Stimulated activated CD4-positive, alpha-beta T cell treated with anti-CD3 and anti-CD28 coated beads, TNF-alpha, amount 100 ng/mL, for 1 hour (primary cell): ENCODE results near the gene UGT2B11.
"Not testable (repeated sequence)": the region's sequence is repeated elsewhere in the genome, so short reads cannot be mapped to it uniquely, and the experiment has no call there.

Source experiments
- DNase-seq, 3 donors: peaks; one replicate each; pipeline ENCODE4 v3.0.0-alpha.2; 2020; ENCODE audit warnings: low read depth in 3 of 3, low spot score in 1 of 3

Gene UGT2B11

DNA sequence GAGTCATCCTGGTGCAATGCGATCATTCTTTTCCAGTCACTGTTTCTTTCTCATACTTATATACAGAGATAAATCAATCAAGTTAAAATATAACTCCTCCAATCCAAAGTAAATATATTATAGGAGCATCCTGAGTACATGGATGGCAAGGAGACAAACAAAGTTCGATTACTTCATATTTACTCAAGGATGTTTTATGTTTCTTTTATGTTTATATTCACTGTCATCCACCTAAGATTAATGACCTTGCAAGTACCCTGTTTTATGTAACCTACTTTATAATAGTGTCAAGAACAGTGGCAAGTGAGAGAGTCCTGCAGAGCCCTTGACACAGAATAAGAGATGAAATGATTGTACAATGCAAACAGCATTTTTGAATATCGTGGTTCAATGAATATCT is at the start of gene UGT2B11:
Gene UGT2B11, minus strand, starts transcription at position 33 of the 400 bp plus-strand sequence. Its CDS starts 26 bp downstream, at position 7.
- no peak for DNase-seq

DNA sequence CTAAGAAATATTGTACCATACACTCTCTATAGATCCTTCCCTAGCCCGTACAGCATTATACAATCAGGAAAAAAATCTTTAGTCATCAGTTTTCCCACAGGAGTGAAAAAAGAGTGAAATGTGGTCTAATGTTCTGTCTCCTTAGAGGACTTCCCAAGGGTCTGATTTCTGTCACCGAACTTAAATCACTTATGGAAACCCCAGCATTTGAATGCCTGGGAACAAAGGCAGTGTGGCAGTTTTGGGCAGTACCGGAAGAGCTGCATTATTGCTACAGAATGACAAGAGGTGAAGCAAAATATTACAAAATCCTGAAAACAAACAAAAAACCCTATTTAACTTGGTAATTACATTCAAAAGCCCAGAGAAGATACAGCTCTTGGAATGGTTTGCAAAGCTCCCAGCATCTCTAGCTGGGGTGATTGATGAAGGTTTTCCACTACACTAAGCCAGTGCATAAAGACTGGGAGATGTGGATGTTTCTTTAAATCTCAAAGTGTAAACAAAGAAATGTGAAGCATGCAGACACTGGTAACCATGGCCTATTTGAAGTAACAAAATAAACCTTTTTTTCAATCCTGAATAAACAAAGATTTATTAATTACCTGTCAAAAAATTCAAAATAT is 38.7 kb upstream of the UGT2B11 start:
- DNase-seq, result not testable (repeated sequence)

DNA sequence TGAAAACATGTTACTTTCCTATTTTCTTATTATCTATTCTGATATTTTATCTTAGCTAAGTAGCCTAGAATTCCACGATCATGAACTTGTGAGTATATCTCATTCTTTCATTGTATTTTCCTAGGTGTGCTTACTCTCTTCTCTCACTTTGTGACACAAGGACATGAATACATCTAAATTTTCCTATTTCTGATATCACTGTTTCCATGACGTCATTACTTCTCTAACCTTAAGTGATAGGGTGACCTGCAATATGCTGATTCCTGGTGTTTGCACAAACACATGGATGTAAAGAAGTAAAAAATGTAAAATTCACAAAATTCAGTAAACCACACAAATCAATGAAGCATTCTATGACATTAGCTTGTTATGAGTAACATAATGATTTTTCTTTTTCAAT is 36.3 kb upstream of the UGT2B11 start:
- DNase-seq, result not testable (repeated sequence)

DNA sequence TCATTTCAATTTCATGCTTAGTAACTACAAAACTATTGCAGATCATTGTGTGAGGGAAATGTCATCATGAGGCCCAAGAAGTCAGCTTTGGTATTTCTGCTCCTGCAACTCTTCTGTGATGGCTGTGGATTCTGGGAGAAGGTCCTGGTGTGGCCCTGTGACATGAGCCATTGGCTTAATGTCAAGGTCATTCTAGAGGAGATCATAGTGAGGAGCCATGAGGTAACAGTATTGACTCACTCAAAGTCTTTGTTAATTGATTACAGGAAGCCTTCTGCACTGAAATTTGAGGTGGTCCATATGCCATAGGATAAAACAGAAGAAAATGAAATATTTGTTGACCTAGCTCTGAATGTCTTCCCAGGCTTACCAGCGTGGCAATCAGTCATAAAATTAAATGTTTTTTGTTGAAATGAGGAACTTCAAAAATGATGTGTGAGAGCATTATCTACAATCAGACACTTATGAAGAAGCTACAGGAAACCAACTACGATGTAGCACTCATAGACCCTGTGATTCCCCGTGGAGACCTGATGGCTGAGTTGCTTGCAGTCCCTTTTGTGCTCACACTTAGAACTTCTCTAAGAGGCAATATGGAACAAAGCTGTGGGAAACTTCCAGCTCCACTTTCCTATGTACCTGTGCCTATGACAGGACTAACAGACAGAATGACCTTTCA is 28.2 kb upstream of the UGT2B11 start:
- not testable (repeated sequence) for DNase-seq

DNA sequence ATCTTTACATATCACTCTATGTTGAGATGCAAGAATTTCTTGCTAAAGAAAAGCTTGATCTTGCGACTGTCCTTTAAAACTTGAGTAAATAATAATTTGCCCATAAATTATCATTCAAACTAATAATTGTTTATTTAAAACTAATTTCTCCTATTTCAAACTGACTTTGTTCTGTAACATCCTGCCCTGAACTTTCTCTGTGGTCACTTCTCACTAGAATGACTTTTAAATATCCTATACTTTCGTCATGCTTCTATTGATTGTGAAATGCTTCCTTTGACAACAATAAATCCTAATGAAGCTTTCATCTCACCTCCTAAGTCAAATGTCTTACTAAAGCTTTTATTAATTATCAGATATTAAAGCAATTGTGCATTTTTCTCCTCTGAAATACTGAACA is 27.2 kb upstream of the UGT2B11 start:
- not testable (repeated sequence) for DNase-seq

DNA sequence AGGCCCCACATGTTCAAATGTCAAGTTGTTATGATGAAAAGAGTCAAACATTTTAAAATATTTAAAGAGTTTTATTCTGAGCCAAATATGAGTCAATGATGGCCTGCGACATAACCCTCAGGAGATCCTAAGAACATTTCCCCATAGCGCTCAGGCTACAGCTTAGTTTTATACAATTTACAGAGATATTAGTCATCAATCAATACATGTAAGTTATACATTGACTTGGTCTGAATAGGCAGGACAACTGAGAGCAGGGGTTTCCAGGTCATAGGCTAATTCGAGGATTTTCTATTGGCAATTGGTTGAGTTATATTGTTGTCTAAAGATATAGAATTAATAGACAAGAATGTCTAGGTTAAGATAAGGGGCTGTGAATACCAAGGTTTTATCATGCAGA is 26.2 kb upstream of the UGT2B11 start:
- not testable (repeated sequence) for DNase-seq

DNA sequence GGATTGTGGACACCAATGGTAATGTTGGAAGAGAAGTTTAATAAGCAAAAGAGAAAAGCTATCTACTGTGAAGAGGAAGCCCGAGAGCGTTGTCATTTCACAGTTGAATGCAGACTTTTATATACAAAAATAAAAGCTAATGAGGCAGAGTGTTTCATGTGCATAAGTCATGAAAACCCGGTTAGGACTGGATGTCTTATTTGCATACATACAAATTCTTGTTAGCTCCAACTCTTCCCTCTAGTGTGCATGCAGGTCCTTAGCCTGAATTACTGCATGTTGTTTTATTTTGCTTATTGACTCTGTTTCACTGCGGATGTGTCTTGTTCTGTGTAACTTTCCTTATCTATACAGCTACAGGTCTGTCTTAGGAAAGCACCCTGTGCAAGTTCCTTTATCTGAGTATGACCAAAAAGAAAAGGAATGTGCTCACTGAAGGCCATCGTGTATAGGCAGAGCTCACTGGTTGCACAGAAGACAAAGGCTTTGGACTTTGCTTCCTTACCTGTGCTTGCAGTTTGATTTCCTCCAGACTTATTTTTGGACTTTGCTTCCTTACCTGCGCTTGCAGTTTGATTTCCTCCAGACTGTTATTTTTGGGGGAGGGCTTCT is 25.1 kb upstream of the UGT2B11 start:
- no peak for DNase-seq

DNA sequence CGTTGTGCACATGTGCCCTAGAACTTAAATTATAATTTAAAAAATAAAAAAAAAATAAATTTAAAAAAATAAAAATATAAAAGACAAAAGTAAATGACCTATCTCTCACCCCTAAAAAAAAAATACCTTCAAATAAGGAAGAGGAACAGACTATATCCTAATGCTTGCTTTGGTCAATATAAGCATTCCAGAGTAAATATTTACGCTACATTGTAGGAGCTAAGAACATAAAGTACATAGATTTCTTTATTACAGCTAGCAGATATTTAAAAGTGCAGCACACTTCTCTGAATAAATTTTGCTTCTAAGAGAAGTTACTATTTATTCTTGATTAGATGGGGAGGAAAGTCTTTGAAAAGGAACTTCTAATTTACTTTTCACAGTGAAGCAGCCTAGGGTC is 24.5 kb upstream of the UGT2B11 start:
- DNase-seq, result no peak

DNA sequence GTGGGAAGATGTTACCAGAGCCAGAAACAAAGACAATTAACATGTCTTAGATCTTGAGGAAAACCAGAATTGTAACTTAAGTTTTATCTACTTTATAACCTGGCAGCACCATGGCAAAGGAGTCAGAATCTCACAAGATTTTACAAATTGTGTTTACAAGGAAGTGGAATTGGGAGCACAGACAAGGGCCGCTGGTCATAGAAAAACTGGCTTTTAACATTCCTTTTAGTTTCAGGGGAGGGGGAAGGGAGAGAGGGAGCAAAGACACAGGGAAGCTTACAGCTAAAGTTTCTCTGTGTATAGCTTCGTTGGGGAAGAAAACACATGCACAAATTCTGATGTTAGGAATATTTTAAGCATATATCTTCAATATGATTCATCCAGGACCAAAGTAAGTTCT is 10.3 kb upstream of the UGT2B11 start:
- no peak for DNase-seq

DNA sequence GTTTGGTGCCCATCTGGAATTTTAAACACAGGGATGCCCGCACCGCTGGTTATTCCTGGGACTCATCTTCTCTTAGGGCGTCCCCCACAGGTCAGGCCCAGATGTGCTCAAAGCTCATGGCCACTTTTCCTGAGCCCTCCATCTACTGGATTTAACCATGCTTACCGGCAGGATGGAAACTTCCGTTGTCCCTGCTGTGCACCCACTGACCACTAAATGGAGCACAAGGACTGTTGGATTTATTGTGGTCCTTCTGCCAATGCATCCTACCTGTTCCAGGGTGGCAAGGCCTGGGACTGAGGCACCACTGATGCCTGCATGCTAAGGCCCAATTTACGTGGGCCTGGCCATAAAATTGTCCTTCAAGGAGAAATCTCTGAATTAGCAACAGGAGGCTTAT is 8.7 kb upstream of the UGT2B11 start:
- not testable (repeated sequence) for DNase-seq

DNA sequence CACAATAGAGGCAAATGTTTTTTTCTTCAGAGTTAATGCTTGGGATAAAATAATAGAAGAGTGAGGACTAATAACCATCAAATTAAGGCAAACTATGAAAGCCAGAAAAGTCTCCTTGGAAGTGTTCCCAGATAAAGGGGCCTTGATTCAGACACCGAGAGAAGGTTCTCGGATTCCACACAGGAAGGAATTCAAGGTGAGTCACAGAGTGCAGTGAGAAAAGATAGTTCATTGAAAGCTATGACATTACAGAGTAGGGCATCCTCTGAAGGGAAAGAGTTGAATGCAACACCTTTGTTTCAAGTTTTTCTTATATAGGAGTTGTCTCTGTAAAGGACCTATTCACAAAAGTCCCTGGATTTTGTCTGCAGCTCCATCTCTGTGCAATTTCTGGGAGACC is 3.9 kb upstream of the UGT2B11 start:
- not testable (repeated sequence) for DNase-seq

DNA sequence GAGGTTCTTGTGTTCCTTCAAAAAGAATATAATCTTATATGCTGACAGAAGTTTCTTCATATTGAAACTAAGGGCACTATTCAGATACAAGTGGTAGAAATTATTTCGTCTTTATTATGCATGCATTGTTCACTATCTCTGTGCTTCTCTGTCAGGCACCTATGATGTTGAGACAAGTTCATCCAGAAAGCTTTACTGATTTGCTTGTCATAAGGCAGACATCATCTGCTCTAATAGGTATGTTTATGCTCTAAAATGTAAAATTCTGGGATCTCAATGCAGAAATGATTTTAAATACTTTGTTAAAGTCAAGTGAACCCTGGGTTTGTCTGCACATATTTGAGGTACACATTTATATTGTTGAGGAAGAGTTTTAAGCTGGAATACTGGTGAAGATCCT is 3.6 kb downstream of the UGT2B11 start:
- DNase-seq, result no peak

DNA sequence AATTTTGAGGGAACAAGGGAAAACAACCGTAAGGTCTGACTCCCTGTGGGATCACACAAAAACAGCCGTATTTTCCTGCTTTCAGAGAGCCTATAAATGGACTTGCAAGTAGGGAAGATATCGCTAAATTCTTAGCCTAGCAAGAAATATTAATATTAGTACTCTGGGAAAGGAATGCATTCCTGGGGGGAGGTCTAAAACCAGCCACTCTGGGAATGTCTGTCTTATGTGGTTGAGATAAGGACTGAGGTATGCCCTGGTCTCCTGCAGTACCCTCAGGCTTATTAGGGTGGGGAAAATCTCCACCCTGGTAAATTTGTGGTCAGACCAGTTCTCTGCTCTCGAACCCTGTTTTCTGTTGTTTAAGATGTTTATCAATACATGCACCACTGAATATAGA is 16.0 kb downstream of the UGT2B11 start:
- DNase-seq, result not testable (repeated sequence)

DNA sequence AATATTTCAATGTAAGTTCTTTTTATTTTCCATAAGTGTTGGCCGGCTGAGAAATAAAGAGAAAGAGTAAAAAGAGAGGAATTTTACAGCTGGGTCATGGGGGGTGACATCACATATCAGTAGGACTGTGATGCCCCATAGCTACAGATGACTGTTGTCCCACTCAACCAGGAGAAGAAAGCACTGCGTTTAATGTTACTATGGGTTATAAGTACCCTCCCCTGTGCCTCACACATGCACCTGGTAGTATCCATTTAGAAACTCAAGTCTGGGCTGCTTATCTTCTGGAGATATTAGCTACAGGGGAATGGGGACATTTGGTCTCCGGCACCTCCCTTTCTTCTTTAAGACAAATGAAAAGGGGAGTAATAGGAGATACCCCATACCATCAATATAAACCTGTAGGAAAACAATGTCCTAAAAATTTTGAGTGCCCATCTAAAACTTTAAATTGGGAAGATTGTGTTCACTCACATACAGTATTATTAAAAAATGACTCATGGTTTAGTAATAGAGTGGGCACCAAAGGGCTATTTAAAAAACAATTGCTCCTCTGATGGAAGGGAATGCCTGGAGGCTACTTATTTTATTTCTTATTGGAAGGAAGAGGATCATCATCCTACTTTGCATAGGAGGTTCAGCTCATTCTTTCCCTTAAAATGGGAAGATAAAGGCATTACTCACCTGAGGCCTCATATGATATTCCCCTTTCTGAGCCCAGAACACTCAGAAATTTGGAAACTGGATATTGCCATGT is 18.2 kb downstream of the UGT2B11 start:
- no peak for DNase-seq

DNA sequence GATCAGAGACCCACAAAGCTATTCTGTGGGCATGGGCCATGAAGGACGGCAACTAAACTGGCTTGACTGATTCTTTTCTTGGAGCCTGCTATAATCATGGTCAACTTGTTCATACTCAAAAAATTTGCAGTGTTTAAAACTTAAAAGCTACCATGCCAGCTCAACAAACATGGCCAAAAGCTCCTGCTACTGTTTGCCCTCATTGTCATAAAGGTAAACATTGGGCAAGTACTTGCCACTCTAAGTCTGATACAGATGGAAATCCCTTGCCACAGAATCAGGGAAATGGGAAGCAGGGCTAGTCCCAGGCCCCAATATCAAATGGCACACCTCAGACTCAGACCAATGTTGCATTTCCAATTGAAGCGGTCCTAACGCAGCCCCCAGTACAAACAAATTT is 20.4 kb downstream of the UGT2B11 start:
- DNase-seq, result no peak

DNA sequence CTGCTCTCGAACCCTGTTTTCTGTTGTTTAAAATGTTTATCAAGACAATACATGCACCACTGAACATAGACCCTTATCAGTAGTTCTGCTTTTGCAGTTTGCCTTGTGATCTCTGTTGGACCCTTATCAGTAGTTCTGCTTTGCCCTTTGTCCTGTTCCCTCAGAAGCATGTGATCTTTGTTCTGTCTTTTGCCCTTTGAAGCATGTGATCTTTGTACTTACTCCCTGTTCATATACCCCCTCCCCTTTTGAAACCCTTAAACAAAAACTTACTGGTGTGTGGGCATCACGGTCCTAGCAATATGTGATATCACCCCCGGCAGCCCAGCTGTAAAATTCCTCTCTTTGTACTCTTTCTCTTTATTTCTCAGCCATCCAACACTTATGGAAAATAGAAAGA is 22.6 kb downstream of the UGT2B11 start:
- not testable (repeated sequence) for DNase-seq

DNA sequence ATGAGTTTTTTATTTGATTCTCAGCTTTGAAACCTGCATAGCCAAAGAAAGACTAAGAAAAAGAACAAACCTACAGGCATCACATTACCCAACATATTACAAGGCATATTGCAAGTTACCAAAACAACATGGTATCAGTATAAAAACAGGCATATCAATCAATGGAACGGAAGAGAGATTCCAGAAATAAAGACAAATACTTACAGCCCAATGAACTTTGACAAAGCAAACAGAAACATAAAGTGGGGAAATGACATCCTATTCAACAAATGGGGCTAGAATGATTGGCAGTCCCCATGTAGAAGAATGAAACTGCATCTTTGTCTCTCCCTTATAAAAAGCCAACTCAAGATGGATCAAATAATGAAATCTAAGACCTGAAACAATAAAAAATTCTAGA is 23.9 kb downstream of the UGT2B11 start:
- not testable (repeated sequence) for DNase-seq

DNA sequence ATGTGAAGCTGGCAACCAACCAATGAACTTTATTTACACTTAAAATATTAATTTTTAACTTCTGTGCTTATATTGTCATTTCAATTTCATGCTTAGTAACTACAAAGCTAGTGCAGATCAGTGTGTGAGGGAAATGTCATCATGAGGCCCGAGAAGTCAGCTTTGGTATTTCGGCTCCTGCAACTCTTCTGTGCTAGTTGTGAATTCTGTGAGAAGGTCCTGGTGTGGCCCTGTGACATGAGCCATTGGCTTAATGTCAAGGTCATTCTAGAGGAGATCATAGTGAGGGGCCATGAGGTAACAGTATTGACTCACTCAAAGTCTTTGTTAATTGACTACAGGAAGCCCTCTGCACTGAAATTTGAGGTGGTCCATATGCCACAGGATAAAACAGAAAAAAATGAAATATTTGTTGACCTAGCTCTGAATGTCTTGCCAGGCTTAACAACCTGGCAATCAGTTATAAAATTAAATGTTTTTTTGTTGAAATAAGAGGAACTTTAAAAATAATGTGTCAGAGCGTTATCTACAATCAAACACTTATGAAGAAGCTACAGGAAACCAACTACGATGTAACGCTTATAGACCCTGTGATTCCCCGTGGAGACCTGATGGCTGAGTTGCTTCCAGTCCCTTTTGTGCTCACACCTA is 32.9 kb downstream of the UGT2B11 start:
- not testable (repeated sequence) for DNase-seq

DNA sequence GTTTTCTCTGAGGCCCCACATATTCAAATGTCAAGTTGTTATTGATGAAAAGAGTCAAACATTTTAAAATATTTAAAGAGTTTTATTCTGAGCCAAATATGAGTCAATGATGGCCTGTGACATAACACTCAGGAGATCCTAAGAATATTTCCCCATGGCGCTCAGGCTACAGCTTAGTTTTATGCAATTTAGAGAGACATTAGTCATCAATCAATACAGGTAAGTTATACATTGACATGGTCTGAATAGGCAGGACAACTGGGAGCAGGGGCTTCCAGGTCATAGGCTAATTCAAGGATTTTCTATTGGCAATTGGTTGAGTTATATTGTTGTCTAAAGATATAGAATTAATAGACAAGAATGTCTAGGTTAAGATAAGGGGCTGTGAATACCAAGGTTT is 34.7 kb downstream of the UGT2B11 start:
- not testable (repeated sequence) for DNase-seq

DNA sequence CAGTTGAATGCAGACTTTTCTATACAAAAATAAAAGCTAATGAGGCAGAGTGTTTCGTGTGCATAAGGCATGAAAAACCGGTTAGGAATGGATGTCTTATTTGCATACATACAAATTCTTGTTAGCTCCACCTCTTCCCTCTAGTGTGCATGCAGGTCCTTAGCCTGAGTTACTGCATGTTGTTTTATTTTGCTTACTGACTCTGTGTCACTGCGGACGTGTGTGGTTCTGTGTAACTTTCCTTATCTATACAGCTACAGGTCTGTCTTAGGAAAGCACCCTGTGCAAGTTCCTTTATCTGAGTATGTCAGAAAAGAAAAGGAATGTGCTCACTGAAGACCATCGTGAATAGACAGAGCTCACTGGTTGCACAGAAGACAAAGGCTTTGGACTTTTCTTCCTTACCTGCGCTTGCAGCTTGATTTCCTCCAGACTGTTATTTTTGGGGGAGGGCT is 35.8 kb downstream of the UGT2B11 start:
- not testable (repeated sequence) for DNase-seq
